CMK (cell line): Measurements from ENCODE around the gene ZFYVE26.
A peak's percentile ranks its signal among the peaks of the same experiment; 100 is the strongest.
"Not testable (repeated sequence)": the region's sequence is repeated elsewhere in the genome, so short reads cannot be mapped to it uniquely, and the experiment has no call there.

Experiments
- DNase-seq: peaks from one replicate; pipeline ENCODE4 v3.0.0-alpha.2; 2010; ENCODE audit warnings: low read depth

Gene ZFYVE26

DNA sequence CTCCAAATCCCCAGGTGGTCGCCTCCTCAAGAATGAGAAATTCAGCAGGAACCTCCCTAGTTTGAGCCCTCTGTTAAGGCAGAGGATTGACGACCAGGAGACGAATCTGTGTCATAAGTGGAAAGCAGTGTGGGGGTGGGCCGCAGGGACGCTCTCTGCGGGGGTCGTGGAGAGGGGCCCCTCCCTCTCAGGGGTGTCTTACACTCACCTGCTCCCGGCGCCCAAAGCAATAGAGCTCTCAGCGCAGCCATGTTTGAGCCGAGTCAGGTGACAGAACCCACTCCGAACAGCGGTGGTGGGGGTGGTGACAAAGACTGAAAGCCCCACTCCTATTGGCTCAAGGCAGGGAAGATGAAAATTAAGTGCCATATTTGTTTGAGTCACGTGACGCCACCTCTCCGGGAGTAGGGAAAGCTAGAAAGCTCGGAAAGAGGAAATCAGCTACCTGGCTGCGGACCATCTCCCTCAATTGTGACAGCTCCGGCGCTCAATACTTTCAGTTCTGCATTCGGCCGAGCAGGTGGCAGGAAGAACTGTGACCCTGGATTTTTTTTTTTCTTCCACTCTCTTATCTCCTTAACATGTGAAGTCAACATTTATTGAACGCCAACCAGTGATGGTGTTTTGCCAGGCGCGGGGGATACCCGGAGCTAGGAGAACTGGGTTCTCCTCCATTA lies at the start of gene ZFYVE26:
ZFYVE26 (minus strand) TSS at position 265 of the 677 bp plus-strand sequence. CDS start 627 bp downstream, outside the sequence.
- peak; percentile 72 for DNase-seq

DNA sequence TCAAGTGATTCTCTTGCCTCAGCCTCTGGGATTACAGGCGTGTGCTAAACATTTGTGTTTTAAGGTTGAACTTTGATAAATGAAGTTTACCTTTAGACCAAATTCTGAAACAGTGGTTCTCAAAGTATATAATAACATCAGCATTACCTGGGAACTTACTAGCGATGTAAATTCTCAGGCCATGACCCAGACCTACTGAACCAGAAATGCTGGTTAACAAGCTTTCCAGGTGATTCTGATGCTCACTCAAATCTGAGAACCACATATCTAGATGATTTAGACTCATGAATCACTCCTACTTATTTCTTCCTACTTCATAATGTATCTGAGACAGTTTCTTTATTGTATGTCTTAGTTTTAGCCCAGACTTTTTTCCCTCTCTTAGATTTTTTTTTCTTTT lies 46.8 kb upstream of the ZFYVE26 start:
- DNase-seq, result no peak

GRCh38 chr14:67859169-67859749 lies 42.9 kb upstream of the ZFYVE26 start:
- no peak for DNase-seq

DNA sequence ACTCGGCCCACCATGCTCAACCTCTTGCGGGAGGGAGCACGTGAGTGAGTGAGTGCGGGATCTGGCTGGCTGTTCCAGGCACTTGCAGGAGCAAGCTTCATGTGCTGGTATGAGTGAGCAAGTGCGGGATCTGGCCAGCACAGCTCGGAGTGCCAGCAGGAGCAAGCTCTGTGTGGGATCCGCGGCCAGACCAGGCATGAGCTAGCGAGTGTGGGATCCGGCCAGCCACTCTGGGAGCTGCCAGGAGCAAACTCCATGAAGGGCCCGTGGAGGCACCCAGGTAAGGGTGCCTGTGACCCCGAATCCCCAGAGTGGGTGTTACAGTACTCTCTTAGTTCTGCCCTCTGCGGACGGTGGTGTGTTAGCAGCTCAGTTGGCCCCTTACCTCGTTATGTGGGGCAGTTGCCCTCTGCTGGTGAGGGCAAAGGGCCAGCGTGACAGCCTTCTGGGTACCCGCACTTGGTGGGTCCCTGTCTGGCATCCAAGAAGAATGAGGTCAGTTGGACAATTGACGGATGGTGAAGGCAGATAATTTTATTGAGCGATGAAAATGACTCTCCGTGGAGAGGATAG lies 41.5 kb upstream of the ZFYVE26 start:
- DNase-seq, result no peak

- DNase-seq, result no peak
Measured at GRCh38 chr14:67856827-67857226, 40.4 kb upstream of the ZFYVE26 start.

DNA sequence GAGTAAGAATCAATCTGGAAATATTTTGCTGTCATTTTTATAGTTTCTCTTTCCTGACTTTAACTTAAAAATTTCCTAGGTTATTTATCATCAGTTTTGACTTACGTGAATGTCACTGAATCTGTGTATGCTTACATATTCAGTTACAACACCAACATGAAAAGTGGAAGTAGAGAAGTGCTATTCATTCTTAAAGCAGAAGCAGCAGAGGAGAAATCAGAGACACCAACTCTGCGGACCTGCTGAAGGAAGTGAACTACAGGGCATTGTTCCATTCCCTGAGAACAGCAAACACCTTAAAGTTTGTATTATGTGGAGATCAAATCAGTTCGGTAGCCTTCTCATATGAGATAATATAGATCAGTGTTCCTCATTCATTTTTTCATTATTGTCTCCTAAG lies 37.3 kb upstream of the ZFYVE26 start:
- DNase-seq, result no peak

GRCh38 chr14:67852926-67853604 lies 36.7 kb upstream of the ZFYVE26 start:
- peak; percentile 7 for DNase-seq

GRCh38 chr14:67851785-67852410 lies 35.5 kb upstream of the ZFYVE26 start:
- DNase-seq, result no peak

DNA sequence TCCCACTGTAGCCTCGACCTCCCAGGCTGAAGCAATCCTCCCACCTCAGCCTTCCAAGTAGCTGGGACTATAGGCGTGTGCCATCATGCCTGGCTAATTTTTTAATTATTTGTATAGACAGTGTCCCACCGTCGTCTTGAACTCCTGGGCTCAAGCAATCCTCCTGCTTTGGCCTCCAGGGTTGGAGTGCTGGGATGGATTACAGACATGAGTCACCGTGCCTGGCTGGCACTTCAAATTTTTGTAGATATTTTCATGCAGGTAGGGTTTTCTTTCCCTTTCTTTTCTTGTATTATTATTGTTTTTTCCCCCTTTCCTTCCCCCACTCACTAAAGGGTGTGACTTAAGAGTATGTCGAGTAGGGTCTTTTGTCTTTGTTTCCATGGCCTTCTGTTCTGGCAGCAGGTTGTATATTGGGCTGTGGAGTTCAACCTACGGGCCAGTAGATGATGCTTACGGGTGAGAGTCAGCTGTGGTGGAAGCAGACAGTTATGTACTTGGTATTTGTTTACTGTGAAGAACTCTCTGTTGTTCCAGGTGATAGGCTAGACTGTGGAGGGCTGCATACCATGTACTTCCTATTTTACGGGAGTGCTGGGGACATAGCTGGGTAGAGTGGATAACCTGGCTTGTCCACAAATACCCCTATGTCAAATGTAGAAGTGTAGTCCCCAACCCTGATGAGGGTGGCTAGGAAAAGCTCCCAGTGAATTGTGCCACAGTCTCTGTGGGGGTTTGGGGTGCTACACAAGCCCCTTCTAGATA lies 33.9 kb upstream of the ZFYVE26 start:
- no peak for DNase-seq

- DNase-seq, result no peak
Measured at GRCh38 chr14:67846029-67846610, 29.7 kb upstream of the ZFYVE26 start.

GRCh38 chr14:67837011-67837624 lies 20.7 kb upstream of the ZFYVE26 start:
- no peak for DNase-seq

GRCh38 chr14:67835596-67835995 lies 19.2 kb upstream of the ZFYVE26 start:
- no peak for DNase-seq

DNA sequence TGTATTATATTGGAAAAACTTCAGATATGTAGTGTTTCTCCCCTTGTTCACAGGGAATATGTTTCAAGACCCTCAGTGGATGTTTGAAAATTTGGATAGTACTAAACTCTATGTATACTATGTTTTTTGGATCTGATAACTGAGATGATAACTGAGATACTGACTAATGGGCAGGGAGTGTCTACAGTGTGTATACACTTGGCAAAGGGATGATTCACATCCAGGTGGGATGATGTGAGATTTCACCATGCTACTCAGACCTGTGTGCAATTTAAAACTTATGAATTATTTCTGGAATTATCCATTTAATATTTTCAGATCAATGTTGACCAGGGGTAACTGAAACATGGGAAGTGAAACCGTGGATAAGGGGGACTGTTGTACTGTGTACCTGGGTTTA lies 17.0 kb upstream of the ZFYVE26 start:
- no peak for DNase-seq

DNA sequence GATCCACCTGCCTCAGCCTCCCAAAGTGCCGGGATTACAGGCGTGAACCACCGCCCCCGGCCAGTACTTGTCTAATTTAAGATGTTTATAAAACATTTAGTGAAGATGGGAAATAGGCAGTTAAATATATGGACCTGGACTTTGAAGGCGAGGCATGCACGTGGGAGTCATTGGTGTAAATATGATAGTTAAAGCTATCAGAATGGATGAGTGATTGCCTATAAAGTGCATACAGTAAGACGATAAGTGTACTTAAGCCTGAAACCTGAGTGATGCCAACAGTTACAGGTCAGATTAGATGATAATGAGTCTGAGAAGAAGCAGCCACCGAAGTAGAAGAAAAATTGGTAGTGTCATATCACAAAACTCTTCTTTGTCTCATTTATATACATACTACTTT lies 14.7 kb upstream of the ZFYVE26 start:
- no peak for DNase-seq

DNA sequence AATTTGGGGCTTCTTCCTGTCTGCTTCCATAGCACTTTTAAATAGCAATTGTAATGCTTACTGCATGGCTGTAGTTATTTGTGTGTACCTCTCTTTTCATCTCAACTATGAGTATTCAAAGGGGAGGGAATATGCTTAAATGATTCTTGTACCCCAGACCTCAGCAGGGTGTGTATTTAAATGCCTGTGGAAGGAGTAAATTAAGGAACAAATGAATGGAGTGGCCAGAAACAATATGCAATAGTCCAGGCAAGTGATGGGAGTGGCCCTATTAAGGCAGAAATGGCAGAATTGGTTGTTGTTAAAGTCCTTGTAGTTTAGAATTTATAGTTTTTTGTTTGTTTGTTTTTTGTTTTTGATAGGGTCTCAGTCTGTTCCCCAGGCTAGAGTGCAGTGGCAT lies 4.7 kb upstream of the ZFYVE26 start:
- DNase-seq, result no peak

GRCh38 chr14:67820428-67820971 lies 4.1 kb upstream of the ZFYVE26 start:
- no peak for DNase-seq

DNA sequence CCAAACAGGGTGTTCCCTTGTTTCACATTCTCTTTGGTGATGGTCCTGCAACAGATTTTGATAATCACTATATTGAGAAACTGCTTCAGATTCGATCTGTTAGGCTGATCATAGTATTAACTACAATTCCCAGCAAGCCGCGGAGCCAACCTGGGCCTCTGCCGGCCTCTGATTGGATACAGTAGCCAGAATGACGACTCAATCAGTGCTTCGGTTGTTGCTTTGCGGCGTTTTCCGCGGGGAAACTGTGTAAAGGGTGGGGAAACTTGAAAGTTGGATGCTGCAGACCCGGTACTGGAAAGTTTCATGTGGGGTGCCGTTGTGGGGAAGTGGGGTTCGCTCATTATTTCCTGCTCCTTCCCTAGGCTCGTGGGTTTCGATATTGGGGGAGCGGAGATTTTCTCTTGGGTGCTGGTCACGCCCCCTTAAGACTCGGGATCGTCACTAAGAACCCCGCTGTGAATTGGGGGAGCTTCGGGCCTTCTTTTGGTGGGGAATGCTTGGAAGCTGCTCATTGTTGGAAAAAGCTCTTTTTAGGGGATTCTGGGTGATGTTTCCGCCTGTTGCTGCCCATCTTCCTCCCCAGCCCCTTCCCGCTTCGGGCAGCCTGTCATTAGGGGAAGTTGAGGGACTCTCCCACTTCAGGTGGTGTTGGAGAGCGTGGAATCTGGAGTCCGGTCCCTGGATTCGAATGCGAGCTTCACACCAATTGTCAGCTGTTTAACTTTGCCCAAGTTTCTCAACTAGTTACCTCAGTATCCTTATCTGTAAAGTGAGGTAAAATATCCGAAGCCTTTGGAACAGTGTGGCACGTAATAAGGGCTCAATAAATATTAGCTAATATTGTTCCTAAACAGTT lies 3.4 kb upstream of the ZFYVE26 start, which contains the start of gene RAD51B:
RAD51B (plus strand) TSS at position 217 of the 859 bp plus-strand sequence.
- no peak for DNase-seq

DNA sequence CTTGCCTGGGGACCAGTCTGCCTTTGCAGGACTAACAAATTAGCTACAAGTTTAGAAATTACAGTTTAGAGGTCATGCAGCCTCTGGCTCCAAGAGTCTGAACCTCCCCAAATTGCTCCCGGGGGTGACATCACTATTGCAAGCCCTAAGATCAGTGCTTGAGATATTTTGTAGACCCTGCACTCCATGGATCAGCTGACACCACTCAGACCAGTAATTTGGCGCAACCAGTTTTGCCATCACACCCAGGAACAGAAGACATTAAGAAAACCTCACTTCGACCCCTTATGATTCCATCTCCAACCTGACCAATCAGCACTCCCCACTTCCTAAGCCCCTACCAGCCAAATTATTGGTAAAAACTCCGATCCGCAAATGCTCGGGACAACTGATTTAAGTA lies 2.1 kb upstream of the ZFYVE26 start:
- DNase-seq, result not testable (repeated sequence)

GRCh38 chr14:67817750-67818438 lies 1.5 kb upstream of the ZFYVE26 start:
- no peak for DNase-seq
